ENCODE data around the gene LGALS1.

The LGALS1 gene

GRCh38 chr22:37674951-37675929 lies at the start of gene LGALS1:
Gene LGALS1, plus strand, starts transcription at chr22:37675636. Its CDS starts 67 bp downstream, at chr22:37675703.
- peak in 1 of 2 donors; percentile 39 for DNase-seq (ENCODE audit: low read depth in 2 of 2)

GRCh38 chr22:37625737-37626136 lies 49.7 kb upstream of the LGALS1 start:
- no peak for DNase-seq (ENCODE audit: low read depth in 2 of 2)

- DNase-seq (ENCODE audit: low read depth in 2 of 2), result no peak
Measured at GRCh38 chr22:37626144-37626543, 49.3 kb upstream of the LGALS1 start.

GRCh38 chr22:37626556-37627075 lies 48.8 kb upstream of the LGALS1 start:
- DNase-seq (ENCODE audit: low read depth in 2 of 2), result no peak

GRCh38 chr22:37627121-37627520 lies 48.3 kb upstream of the LGALS1 start:
- DNase-seq (ENCODE audit: low read depth in 2 of 2), result no peak

- DNase-seq (ENCODE audit: low read depth in 2 of 2), result no peak
Measured at GRCh38 chr22:37627545-37627944, 47.9 kb upstream of the LGALS1 start.

GRCh38 chr22:37628830-37629229 lies 46.6 kb upstream of the LGALS1 start:
- DNase-seq (ENCODE audit: low read depth in 2 of 2), result no peak

- DNase-seq (ENCODE audit: low read depth in 2 of 2), result no peak
Measured at GRCh38 chr22:37629928-37630327, 45.5 kb upstream of the LGALS1 start.

- no peak for DNase-seq (ENCODE audit: low read depth in 2 of 2)
Measured at GRCh38 chr22:37630839-37631435, 44.5 kb upstream of the LGALS1 start.

GRCh38 chr22:37631448-37632173 lies 43.8 kb upstream of the LGALS1 start:
- no peak for DNase-seq (ENCODE audit: low read depth in 2 of 2)

GRCh38 chr22:37632174-37633088 lies 43.0 kb upstream of the LGALS1 start:
- no peak for DNase-seq (ENCODE audit: low read depth in 2 of 2)

- no peak for DNase-seq (ENCODE audit: low read depth in 2 of 2)
Measured at GRCh38 chr22:37633089-37633624, 42.3 kb upstream of the LGALS1 start.

GRCh38 chr22:37633625-37634416 lies 41.6 kb upstream of the LGALS1 start:
- DNase-seq (ENCODE audit: low read depth in 2 of 2), result no peak

- no peak for DNase-seq (ENCODE audit: low read depth in 2 of 2)
Measured at GRCh38 chr22:37634417-37634924, 41.0 kb upstream of the LGALS1 start.

- DNase-seq (ENCODE audit: low read depth in 2 of 2), result no peak
Measured at GRCh38 chr22:37635157-37635556, 40.3 kb upstream of the LGALS1 start.

GRCh38 chr22:37636186-37636948 lies 39.1 kb upstream of the LGALS1 start:
- no peak for DNase-seq (ENCODE audit: low read depth in 2 of 2)

GRCh38 chr22:37636949-37637273 lies 38.5 kb upstream of the LGALS1 start:
- no peak for DNase-seq (ENCODE audit: low read depth in 2 of 2)

GRCh38 chr22:37638391-37639069 lies 36.9 kb upstream of the LGALS1 start:
- DNase-seq (ENCODE audit: low read depth in 2 of 2), result no peak
